Osteocyte (in vitro differentiated cells): Measurements from ENCODE around the gene CEP85L. TPM values are rescaled to one million over a fixed set of nuclear protein-coding genes. Genes with fewer than 3 reads are reported as not detected.

ENCODE experiments used
- DNase-seq: peaks from one replicate; pipeline ENCODE4 v3.0.0; 2021; ENCODE audit warnings: mixed read lengths; ENCODE audit not compliant: unreplicated experiment; ENCODE audit errors: extremely low spot score
- H3K27ac Mint-ChIP-seq: one replicate; pipeline ENCODE4 v1.8.0; 2021; ENCODE audit warnings: mild to moderate bottlenecking, mixed read lengths; ENCODE audit not compliant: unreplicated experiment
- H3K27me3 Mint-ChIP-seq: one replicate; pipeline ENCODE4 v1.8.0; 2021; ENCODE audit warnings: mixed read lengths; ENCODE audit not compliant: unreplicated experiment
- H3K36me3 Mint-ChIP-seq: one replicate; pipeline ENCODE4 v1.8.0; 2021; ENCODE audit warnings: mixed read lengths; ENCODE audit not compliant: unreplicated experiment
- H3K4me1 Mint-ChIP-seq: one replicate; pipeline ENCODE4 v1.8.0; 2021; ENCODE audit warnings: mixed read lengths; ENCODE audit not compliant: unreplicated experiment
- H3K4me3 Mint-ChIP-seq: one replicate; pipeline ENCODE4 v1.8.0; 2021; ENCODE audit warnings: mild to moderate bottlenecking, moderate library complexity, mixed read lengths; ENCODE audit not compliant: unreplicated experiment
- H3K9me3 Mint-ChIP-seq: one replicate; pipeline ENCODE4 v1.8.0; 2021; ENCODE audit warnings: mixed read lengths; ENCODE audit not compliant: unreplicated experiment
- CTCF ChIP-seq: fragments of 200-600 bp; sonication (generic); IDR thresholded peaks from 2 replicates; pipeline ENCODE4 v1.5.0; 2021; ENCODE audit warnings: antibody characterized with exemption, mild to moderate bottlenecking, moderate library complexity
- total RNA-seq: library from RNA; stranded (reverse); gene quantifications from 2 replicates; pipeline ENCODE4 v1.2.1, GENCODE V29; 2021

Gene CEP85L
- total RNA-seq, 1 donor from 2014 or later: 10.4 TPM

- DNase-seq: no peak
- no peak for TF ChIP-seq CTCF
- H3K9me3 Mint-ChIP-seq: no peaks in the 10 kb centered on the region
- peaks cover 4% of the 10 kb centered on the region for H3K27me3 Mint-ChIP-seq
- no peaks in the 10 kb centered on the region for H3K36me3 Mint-ChIP-seq
- peak overlapping the region; percentile 82 for H3K4me3 Mint-ChIP-seq
- peaks cover 18% of the 10 kb centered on the region for H3K4me1 Mint-ChIP-seq
- peak overlapping the region; percentile 71 for H3K27ac Mint-ChIP-seq
Observed at GRCh38 chr6:118648866-118649554, 2.4 kb downstream of the CEP85L start.

DNA sequence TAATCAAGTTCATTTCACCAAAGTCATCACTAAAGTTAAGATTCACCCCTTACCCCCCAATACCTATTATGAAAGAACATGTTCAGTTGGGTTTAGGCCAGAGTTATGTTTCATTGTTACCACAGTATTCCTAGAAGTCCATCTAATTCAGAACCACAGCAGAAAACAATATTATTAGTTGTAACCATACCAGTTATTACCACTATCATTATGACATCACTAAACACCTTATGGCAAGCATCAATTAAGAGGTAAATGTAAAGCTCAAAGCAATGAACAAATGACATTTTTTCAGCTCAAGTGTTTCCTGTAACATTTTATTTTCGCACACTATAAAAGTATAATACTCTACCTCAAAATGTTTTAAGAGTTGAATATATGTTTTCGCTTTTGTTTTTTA is 4.4 kb downstream of the CEP85L start:
- H3K4me1 Mint-ChIP-seq: peaks cover 17% of the 10 kb centered on the region
- TF ChIP-seq CTCF: no peak
- no peaks in the 10 kb centered on the region for H3K27me3 Mint-ChIP-seq
- H3K36me3 Mint-ChIP-seq: no peaks in the 10 kb centered on the region
- H3K4me3 Mint-ChIP-seq: no peak overlapping the region
- no peaks in the 10 kb centered on the region for H3K9me3 Mint-ChIP-seq
- H3K27ac Mint-ChIP-seq: no peak overlapping the region
- no peak for DNase-seq

GRCh38 chr6:118645395-118645794 is 6.0 kb downstream of the CEP85L start:
- TF ChIP-seq CTCF: no peak
- no peak overlapping the region for H3K4me3 Mint-ChIP-seq
- peaks cover 13% of the 10 kb centered on the region for H3K4me1 Mint-ChIP-seq
- no peaks in the 10 kb centered on the region for H3K27me3 Mint-ChIP-seq
- no peaks in the 10 kb centered on the region for H3K36me3 Mint-ChIP-seq
- H3K27ac Mint-ChIP-seq: no peak overlapping the region
- no peak for DNase-seq
- H3K9me3 Mint-ChIP-seq: no peaks in the 10 kb centered on the region

- H3K9me3 Mint-ChIP-seq: no peaks in the 10 kb centered on the region
- no peak overlapping the region for H3K27ac Mint-ChIP-seq
- H3K4me3 Mint-ChIP-seq: no peak overlapping the region
- H3K4me1 Mint-ChIP-seq: peaks cover 2% of the 10 kb centered on the region
- DNase-seq: no peak
- H3K36me3 Mint-ChIP-seq: no peaks in the 10 kb centered on the region
- H3K27me3 Mint-ChIP-seq: no peaks in the 10 kb centered on the region
- TF ChIP-seq CTCF: no peak
Observed at GRCh38 chr6:118644007-118644406, 7.4 kb downstream of the CEP85L start.

DNA sequence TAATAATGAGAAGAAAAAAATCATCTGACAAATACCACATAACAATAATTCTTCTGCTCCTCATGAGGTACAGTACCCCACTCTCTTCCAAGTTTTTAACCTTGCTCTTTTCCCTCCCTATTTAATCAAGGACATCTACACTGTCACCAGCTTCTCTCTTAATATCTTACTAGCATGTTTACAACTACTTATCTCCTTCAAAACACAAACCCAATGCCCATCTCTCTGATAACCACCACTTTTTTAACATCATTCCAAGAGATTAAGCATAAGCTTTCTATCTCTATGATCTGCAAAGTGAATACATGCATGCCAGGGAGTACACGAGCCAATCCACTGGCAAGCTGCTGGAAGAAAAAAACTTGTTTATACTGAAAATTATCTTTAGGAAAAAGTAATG is 10.3 kb downstream of the CEP85L start:
- no peaks in the 10 kb centered on the region for H3K4me1 Mint-ChIP-seq
- no peak for DNase-seq
- H3K27ac Mint-ChIP-seq: no peak overlapping the region
- H3K27me3 Mint-ChIP-seq: no peaks in the 10 kb centered on the region
- H3K9me3 Mint-ChIP-seq: no peaks in the 10 kb centered on the region
- no peaks in the 10 kb centered on the region for H3K36me3 Mint-ChIP-seq
- TF ChIP-seq CTCF: no peak
- no peak overlapping the region for H3K4me3 Mint-ChIP-seq
